ENCODE results near the gene KRTAP10-8. TPM values are rescaled to one million over a fixed set of nuclear protein-coding genes. Genes with fewer than 3 reads are reported as not detected.
A peak's percentile ranks its signal among the peaks of the same experiment; 100 is the strongest.
"Not testable (repeated sequence)": the region's sequence is repeated elsewhere in the genome, so short reads cannot be mapped to it uniquely, and the experiment has no call there.

KRTAP10-8 gene
- total RNA-seq, 4 donors from 2014 or later = 4.6 TPM; not detected in 3

- 80 to 84% methylated on average over 15 to 17 of the region's 22 CpGs for WGBS, 2 donors
- DNase-seq (ENCODE audit: low spot score in 2 of 2) = peak in 1 of 2 donors; percentile 65
- TF ChIP-seq POLR2A (IDR thresholded peaks at IDR 0.05) = no peak
- no peak for TF ChIP-seq CTCF (IDR thresholded peaks at IDR 0.05)
- no peak overlapping the region for H3K4me3 ChIP-seq (ENCODE audit: low read depth, poor library complexity, severe bottlenecking)
- intact Hi-C loops (cut with DNase I; ENCODE audit: low total_unique reads) = no loop called here
These were observed 32.6 kb upstream of the KRTAP10-8 start for GRCh38 chr21:44579056-44579832.

- no peak for TF ChIP-seq POLR2A (IDR thresholded peaks at IDR 0.05)
- no peak for TF ChIP-seq CTCF (IDR thresholded peaks at IDR 0.05)
- no peak overlapping the region for H3K4me3 ChIP-seq (ENCODE audit: low read depth, poor library complexity, severe bottlenecking)
- intact Hi-C loops (cut with DNase I; ENCODE audit: low total_unique reads) = no loop called here
- WGBS, 2 donors = 64 to 66% methylated on average over 7 of the region's 7 CpGs
- peak in 1 of 2 donors; percentile 48 for DNase-seq (ENCODE audit: low spot score in 2 of 2)
These were observed 32.1 kb upstream of the KRTAP10-8 start for GRCh38 chr21:44579833-44580144.

DNA sequence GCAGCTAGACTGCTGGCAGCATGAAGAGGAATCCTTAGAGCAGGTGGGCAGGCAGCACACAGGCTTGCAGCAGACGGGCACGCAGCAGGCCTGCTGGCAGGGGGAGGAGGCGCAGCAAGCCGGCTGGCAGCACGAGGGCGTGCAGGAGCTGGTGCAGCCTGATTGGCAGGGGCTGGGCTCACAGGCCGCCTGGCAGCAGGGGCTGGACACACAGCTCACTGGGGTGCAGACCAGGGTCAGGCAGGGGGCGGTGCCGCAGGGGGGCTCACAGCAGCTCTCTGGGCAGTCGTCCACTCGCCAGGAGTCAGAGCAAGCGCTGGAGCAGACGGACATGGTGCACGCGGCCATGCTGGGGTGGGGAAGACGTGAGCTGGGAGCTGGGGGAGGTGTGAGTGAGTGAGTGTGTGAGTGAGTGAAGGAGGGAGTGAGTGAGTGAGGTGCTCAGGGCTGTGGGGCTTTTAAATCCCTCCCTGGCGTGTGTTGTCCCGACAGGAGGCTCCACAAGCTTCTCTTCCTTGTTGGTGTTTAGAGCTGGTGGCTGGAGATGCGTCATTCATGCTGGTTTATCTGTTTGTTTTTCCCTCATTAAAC is 31.6 kb upstream of the KRTAP10-8 start, which contains the start of gene KRTAP10-5:
KRTAP10-5 (minus strand) TSS at position 374 of the 591 bp plus-strand sequence; CDS start at position 348, 26 bp downstream.
- intact Hi-C loops (cut with DNase I; ENCODE audit: low total_unique reads); H3K4me3 ChIP-seq (ENCODE audit: low read depth, poor library complexity, severe bottlenecking): not testable (repeated sequence)
- WGBS, 2 donors = 50 to 60% methylated on average over 19 of the region's 19 CpGs
- DNase-seq (ENCODE audit: low spot score in 2 of 2) = peak in 1 of 2 donors; percentile 79

- TF ChIP-seq POLR2A (IDR thresholded peaks at IDR 0.05) (no peak), CTCF (IDR thresholded peaks at IDR 0.05) (no peak)
- no peak for DNase-seq (ENCODE audit: low spot score in 2 of 2)
- WGBS, 2 donors = 88 to 89% methylated on average over 3 of the region's 3 CpGs
- H3K4me3 ChIP-seq (ENCODE audit: low read depth, poor library complexity, severe bottlenecking) = no peak overlapping the region
- intact Hi-C loops (cut with DNase I; ENCODE audit: low total_unique reads) = no loop called here
These were observed 30.7 kb upstream of the KRTAP10-8 start for GRCh38 chr21:44581158-44581557.

GRCh38 chr21:44582055-44582454 is 29.8 kb upstream of the KRTAP10-8 start:
- no peak overlapping the region for H3K4me3 ChIP-seq (ENCODE audit: low read depth, poor library complexity, severe bottlenecking)
- intact Hi-C loops (cut with DNase I; ENCODE audit: low total_unique reads) = no loop called here
- TF ChIP-seq CTCF (IDR thresholded peaks at IDR 0.05) = no peak
- TF ChIP-seq POLR2A (IDR thresholded peaks at IDR 0.05) = no peak
- DNase-seq (ENCODE audit: low spot score in 2 of 2) = peak in 1 of 2 donors; percentile 70
- WGBS, 2 donors = 70 to 75% methylated on average over 15 of the region's 15 CpGs

GRCh38 chr21:44583089-44583799 is 28.6 kb upstream of the KRTAP10-8 start:
- 12 to 13% methylated on average over 11 of the region's 11 CpGs for WGBS, 2 donors
- no peak overlapping the region for H3K4me3 ChIP-seq (ENCODE audit: low read depth, poor library complexity, severe bottlenecking)
- intact Hi-C loops (cut with DNase I; ENCODE audit: low total_unique reads) = no loop called here
- no peak for TF ChIP-seq CTCF (IDR thresholded peaks at IDR 0.05)
- no peak for TF ChIP-seq POLR2A (IDR thresholded peaks at IDR 0.05)
- peak in 1 of 2 donors; percentile 75 for DNase-seq (ENCODE audit: low spot score in 2 of 2)

Measured in lower leg skin (tissue), 4 donors.